Fibroblast of peridontal ligament (primary cell): ENCODE measurements around the gene RHOT1.

Experiments
- DNase-seq: peaks from one replicate; pipeline ENCODE4 v3.0.0-alpha.2; 2010; ENCODE audit errors: extremely low read depth

RHOT1 gene

DNA sequence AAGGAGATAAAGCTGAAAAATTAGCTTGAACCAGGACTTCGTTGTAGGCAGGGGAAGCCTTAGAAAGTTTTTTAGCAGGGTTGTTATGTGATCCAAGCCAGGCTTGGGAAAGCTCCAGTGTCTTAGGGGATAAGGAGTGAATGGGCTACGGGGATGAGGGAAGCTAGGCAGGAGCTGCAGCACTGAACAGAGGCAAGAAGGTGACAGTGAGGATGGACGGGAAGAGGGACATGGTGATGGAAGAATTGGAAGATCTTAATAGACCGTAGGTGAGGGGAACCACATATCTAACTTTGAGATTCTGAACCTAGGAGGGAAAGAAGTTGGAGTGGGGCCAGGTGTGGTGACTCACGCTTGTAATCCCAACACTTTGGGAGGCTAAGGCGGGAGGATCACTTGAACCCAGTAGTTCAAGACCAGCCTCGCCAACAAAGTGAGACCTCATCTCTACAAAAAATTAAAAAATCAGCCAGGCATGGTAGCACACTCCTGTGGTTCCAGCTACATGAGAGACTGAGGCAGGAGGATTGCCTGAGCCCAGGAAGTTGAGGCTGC is 126.5 kb downstream of the RHOT1 start:
- DNase-seq, result no peak

DNA sequence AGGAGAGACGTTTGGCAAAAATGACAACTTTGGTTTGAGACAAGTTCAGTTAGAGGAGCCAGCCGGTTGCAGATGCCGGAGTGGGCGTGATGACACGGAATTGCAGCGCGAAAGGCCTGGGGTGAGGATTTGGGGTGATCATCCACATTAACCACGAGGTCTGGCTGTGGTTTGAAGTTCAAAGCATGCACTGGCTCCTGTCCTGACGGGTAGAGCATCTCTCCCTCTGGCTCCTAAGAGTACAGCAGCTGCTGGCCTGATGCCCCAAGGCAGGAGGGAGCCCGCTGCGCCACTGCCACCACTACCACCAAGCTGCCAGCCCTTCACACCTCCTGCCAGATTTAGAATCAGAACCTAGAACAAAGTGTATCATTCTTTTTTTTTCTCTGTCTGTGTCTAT is 127.1 kb downstream of the RHOT1 start:
- no peak for DNase-seq

- DNase-seq, result no peak
These were observed 129.5 kb downstream of the RHOT1 start for GRCh38 chr17:32271844-32272243.

DNA sequence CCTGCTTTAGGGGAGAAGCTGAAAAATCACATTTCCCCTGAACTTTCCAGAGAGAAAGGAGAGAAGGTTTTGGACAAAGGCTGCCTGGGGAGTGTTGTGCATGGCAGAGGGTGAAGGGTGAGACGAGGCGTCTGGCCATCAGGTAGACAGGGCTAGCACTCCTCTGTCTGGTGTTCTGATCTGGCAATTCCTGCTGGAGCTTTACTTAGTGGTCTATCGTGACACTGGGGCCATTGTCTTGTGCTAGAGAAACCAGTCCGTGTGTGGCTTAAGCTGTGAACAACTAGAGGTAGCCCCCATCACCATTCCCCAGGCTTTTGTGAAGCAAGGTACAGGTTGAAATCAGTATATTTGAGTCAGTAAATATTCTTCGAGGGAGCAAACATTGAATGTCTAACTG is 131.8 kb downstream of the RHOT1 start:
- DNase-seq, result no peak

DNA sequence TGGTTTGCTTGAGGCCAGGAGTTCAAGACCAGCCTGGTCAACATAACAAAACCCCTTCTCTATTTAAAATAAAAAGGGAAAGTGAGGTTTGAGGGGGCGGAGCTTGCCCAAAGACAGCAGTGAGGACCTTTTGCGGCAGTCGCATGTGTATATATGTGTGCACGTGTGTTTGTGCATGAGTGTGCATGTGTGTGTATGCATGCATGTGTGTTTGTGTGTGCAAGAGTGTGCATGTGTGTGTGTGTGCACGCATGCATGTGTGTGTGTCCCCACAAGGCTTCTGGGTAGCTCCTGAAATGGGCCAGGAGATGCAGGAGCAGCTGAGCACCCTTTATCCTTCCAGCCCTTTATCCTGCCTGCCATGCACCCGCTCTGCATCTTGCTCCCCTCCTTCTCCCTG is 132.3 kb downstream of the RHOT1 start:
- no peak for DNase-seq
